LNCaP clone FGC (cell line): Measurements from ENCODE around the gene POLR2C.
A peak's percentile ranks its signal among the peaks of the same experiment; 100 is the strongest.

Source experiments
- DNase-seq: peaks from one replicate; pipeline ENCODE4 v3.0.0-alpha.2; 2011; ENCODE audit warnings: low read depth
- H3K4me3 ChIP-seq: 2 replicates; pipeline ENCODE4 v1.5.1; 2011; ENCODE audit warnings: mild to moderate bottlenecking, low read depth, low read length, control low read depth
- CTCF ChIP-seq: IDR thresholded peaks from 2 replicates; pipeline ENCODE4 v1.5.1; 2012; ENCODE audit warnings: mild to moderate bottlenecking; ENCODE audit not compliant: control insufficient read depth, insufficient read depth; ENCODE audit errors: extremely low read depth

Gene POLR2C

GRCh38 chr16:57516773-57517172 is 54.3 kb downstream of the POLR2C start:
- H3K4me3 ChIP-seq, result no peak overlapping the region
- no peak for DNase-seq
- TF ChIP-seq CTCF, result no peak

GRCh38 chr16:57517397-57518367 is 55.2 kb downstream of the POLR2C start:
- H3K4me3 ChIP-seq, result no peak overlapping the region
- no peak for DNase-seq
- no peak for TF ChIP-seq CTCF

GRCh38 chr16:57518520-57518919 is 56.0 kb downstream of the POLR2C start:
- DNase-seq, result no peak
- no peak overlapping the region for H3K4me3 ChIP-seq
- no peak for TF ChIP-seq CTCF

- no peak for TF ChIP-seq CTCF
- DNase-seq, result no peak
- no peak overlapping the region for H3K4me3 ChIP-seq
Measured at GRCh38 chr16:57518922-57519321, 56.4 kb downstream of the POLR2C start.

- no peak overlapping the region for H3K4me3 ChIP-seq
- DNase-seq, result no peak
- TF ChIP-seq CTCF, result peak; percentile 96
Measured at GRCh38 chr16:57519796-57520360, 57.4 kb downstream of the POLR2C start.
